NB4 (cell line): ENCODE results near the gene CTNNA3.

Experiments
- TF ChIP-seq, protein P1 (sequence below): IDR thresholded peaks from one replicate; pipeline ENCODE4 v1.5.1; 2012; ENCODE audit warnings: low read depth, low read length
- TF ChIP-seq, protein P2 (sequence below): IDR thresholded peaks from 2 replicates; pipeline ENCODE4 v1.6.1; 2011; ENCODE audit warnings: low read depth, low read length

DNA sequence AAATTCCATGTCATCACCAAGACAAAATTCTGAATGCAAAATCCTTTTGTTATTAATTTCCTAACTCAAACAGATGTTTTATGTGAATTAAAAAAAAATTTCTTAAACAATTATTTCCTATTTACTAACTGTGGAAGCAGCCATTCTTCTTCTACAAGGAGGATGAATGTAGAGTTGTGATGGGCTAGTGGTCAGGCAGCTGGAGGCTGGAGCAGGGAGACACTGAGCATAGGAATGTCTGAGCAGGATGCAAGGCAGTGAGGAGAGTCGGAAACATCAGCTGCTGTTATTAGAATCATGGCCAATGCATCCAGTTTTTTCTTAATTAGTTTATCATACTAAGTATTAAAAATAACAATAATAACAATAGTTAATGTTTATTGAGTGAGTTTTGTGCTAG, 872.7 kb downstream of the CTNNA3 start:
- TF ChIP-seq, protein P1, sequence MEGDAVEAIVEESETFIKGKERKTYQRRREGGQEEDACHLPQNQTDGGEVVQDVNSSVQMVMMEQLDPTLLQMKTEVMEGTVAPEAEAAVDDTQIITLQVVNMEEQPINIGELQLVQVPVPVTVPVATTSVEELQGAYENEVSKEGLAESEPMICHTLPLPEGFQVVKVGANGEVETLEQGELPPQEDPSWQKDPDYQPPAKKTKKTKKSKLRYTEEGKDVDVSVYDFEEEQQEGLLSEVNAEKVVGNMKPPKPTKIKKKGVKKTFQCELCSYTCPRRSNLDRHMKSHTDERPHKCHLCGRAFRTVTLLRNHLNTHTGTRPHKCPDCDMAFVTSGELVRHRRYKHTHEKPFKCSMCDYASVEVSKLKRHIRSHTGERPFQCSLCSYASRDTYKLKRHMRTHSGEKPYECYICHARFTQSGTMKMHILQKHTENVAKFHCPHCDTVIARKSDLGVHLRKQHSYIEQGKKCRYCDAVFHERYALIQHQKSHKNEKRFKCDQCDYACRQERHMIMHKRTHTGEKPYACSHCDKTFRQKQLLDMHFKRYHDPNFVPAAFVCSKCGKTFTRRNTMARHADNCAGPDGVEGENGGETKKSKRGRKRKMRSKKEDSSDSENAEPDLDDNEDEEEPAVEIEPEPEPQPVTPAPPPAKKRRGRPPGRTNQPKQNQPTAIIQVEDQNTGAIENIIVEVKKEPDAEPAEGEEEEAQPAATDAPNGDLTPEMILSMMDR = no peak
- TF ChIP-seq, protein P2, sequence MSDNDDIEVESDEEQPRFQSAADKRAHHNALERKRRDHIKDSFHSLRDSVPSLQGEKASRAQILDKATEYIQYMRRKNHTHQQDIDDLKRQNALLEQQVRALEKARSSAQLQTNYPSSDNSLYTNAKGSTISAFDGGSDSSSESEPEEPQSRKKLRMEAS = no peak
